HG03520 (cell line): ENCODE data around the gene CFAP61.
"Not testable (repeated sequence)": the region's sequence is repeated elsewhere in the genome, so short reads cannot be mapped to it uniquely, and the experiment has no call there.

Source experiments
- ATAC-seq: cut with Tn5 transposase; IDR thresholded peaks from one replicate; pipeline ENCODE4 v1.9.1; 2021; ENCODE audit warnings: mild to moderate bottlenecking, moderate library complexity; ENCODE audit not compliant: unreplicated experiment

CFAP61 gene

DNA sequence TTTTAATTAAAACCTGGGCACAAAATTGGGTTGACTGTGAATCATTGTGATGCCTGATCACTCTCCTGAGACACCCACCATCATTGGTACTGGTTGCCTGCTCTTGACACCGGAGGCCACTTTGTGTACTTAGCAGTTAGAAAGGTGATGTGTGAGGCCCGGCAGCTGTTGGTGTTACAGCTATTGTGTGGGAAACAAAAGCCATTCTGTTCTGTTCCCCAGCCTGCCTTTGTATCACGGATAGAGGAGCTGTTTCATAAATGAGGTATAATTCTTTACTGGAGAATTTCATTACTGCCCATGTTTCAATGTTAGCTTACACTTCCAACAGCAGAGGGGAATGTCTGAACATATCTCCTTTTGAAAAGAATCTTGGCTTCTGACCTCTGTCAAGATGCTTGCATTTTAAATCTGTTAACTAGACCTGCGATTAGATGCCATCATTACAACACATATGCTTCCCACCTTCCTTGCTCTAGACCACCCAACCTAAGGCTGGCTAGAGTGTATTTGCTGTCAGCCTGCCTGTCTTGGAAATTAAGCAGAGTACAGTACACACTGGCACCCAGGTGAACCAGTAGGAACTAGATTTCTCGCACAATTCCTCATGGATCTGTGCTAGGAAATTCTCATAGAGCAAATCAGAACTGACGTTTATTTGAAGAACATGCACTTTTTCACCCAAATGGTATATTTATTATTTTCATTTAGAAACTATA, 173.2 kb downstream of the CFAP61 start:
- no peak for ATAC-seq

DNA sequence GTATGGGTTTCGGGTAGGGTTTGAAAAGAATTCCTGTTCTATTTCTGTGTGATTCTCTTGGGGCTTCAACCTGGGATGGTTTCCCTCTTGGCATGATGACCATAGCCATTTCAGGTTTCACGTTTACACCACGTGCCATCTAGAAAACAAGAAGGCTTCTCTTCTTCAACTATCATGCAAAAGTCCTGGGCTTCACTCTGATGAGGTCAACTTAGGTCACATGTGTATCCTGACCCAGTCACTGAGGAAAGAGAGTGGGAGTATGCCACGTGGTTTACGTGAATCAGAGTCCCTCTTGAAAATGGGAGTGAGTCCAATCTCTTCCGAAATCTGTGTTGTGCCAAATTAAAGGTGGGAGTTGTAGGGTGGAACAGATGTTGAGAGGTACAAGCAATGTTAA, 174.2 kb downstream of the CFAP61 start:
- ATAC-seq: no peak

DNA sequence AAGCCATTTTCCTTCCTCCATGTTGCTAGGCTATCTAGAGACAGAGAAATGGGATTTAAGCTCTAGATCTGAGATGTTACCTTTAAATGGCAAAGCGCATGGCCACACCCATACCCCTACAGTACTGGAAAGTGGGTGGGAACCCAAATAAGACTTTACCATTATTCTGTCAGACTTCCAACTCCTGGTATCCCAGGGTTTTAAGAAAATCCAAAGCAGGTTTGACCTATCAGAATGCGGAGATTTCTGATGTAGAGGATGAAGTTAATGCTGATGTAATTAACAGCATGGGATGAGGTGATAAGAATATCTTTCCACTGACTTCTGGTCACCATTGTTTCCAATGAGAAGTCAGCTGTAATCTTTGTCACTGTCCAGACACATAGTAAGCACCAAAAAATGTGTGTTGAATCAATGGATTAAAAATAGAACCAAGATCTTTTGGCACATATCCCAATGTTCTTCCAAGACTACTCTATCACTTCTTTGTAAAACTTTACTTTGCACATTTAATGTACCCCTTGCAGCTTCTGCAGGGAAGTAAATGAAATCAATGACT, 174.8 kb downstream of the CFAP61 start:
- no peak for ATAC-seq

DNA sequence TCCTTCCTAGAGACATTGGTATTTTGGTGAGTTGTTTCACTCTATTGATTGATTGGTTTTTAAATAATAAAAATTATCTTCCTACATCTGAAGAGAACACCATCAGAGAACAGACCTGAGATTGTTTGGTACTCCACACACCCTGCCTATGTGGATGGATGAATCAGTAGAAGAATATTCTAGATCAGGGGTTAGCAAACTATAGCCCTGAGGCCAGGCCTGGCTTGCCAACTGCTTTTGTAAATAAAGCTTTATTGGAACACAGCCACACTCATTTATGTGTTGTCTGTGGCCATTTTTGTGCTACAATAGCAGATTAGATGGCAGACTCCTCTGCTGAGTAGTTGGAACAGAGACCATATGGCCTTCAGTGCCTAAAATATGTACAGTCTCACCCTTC, 176.0 kb downstream of the CFAP61 start:
- no peak for ATAC-seq

DNA sequence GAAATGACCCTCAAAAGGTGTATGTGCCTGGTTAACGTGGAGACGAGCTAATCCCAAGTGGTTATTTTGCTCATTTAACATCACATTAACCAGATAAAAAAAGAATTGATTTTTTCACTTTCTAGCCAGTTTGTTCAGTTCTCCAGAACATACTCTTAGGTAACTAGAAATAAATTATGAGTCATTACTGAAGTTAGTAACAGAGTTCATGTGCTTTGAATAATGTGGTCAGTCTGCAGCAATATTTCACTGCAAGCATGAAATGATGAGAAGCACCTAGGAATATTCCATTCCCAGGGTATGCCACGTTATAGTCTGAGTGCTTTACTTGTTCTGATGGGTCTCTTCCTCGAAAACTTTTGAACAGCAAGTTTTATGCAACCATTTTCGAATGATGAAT, 177.3 kb downstream of the CFAP61 start:
- peak; percentile 41 for ATAC-seq

DNA sequence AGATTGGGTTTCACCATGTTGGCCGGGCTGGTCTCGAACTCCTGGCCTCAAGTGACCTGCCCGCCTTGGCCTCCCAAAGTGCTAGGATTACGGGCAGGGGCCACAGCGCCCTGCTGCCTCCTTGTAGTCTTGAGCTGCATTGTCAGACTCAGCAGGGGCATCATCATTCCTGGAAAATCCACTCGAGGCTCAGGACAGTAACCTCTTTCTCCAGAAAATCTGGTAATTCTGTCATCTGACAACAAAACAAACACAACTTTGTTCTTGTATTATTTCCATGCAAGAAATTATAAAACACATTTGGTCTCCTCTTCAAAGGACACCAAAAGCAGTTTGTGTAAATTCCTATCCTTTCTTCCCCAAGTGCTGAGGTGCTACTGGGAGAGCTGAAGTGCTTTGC, 178.4 kb downstream of the CFAP61 start:
- no peak for ATAC-seq

DNA sequence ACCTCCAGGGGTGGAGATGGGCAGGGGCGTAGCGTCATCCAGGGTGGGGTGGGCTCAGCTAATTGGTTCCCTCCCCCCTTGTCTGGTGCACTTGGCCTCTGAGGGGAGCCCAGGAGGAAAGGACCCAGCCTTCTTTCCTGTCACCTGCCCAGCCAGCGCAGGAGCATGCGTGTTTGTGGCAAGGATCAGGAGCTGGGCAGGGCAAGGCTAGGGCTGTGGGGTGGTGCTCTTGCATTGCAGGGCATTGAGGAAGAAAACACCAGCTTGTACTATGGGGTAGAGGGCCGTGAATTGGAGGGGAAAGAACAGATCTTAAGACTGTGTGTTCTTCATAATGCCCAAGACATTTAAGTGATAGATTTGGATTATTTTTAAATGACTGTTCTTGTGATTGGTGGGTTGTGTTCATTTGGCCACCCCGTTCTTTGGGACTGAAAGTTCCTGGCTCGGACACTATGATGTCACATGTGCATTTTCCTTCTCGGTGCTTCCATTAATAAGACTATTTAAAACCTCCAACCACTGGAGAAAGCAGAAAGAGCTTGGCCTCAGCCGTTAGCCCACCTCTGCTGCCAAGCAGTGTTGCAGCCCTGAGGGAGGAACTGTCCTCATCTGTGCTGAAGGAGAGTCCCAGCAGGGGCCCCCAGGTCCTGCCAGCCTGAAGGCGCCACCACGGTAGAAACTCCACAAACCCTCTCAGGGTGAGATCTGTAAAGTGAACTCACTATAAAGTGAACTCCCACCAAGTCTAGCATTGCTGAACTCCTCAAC, 179.4 kb downstream of the CFAP61 start:
- ATAC-seq: no peak

DNA sequence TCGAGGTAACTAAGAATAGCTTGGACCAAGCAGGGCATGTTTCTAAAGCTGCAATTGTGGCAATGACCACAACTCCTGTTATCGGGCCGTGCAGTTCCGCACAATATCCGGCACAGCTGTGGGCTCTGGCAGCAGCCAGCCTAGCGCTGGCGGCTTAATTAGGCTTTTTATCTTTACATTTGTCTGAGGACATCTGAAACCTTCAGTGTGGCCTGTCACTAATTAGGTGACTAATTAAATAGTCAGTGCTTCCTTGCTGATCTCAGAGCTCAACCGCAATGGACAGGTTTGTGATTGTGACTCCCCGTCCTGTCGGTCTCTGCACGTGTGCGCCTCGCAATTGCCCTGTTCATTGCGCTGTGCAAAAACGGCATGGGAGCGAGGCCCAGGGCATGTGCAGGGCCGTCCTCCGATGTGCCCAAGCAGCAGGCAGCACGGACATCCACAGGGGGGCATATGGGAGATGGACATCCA, 180.7 kb downstream of the CFAP61 start:
- ATAC-seq: no peak

DNA sequence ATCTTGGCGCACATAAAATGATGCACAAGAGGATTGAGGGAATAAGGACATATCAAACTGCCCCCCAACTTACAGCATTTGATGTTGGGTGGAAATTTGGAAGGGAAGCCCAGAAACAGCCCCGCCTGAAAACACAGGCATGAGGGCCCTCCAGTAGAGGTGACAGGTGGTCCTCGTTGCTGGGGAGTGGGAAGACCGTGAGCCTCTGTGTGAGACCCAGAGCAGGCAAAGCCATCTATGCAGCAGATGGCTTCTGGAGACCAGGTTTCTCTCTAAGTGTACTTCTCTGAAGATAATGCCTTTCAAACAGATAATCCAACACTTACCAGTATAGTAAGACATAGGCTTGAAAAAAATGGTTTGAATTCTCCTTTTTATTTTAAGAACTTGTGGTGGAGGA, 183.3 kb downstream of the CFAP61 start:
- no peak for ATAC-seq

DNA sequence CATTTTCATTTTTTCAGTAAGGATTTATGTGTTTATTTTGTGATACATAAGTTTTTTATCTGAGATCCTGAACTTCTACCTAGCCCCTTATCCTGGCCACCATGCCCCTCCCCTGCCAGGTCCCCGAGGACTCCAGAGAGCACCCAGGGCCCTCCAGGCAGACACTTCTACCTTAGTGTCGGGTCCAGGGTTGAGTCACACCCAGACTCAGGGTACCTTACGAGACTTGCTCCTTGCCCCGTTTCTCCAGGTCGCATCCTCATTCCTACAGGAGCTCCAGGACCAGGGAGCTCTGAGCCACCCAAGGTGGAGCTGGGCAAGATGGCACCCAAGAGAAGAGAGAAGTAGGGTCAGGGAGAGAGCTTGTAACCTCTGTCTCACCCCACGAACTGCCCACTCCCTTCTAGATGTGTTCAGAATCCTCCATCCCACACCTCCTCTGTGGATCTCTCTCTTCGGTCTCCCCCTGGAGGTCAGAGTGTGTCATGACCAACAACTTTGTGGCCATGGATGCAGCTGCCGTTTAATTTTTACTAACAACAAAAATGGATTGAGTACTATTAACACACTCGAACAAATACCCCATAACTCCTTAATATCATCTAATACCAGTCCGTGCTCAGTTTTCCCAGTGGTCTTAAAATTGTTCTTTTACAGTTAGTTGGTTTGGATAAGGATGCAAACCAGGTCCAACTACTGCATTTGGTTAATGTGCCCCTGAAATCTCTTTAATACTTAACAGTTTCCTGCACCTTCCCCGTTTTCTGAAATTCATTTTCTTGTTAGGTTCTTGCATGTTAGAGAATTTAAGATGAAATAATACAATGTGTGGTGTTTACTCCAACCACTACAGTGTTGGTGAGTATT, 185.0 kb downstream of the CFAP61 start:
- ATAC-seq: no peak

DNA sequence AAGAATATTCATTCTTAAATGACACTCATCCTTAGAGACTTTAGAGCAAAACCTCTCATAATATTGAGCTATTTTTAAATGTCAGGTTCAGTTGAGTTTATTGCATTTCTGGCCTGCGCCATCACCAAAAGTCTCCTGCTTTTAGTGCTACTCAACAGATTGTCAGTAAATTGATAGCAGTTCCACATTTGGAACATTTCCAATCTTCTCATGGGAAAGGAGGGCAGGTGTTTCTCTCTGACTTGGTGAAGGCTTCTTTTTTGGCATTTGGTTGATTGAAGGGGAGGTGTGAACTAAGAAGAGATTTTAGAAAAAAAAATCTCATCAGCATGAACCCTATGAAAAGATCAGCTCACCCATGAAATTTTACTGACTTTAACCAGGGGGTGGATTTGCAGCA, 189.6 kb downstream of the CFAP61 start:
- no peak for ATAC-seq

DNA sequence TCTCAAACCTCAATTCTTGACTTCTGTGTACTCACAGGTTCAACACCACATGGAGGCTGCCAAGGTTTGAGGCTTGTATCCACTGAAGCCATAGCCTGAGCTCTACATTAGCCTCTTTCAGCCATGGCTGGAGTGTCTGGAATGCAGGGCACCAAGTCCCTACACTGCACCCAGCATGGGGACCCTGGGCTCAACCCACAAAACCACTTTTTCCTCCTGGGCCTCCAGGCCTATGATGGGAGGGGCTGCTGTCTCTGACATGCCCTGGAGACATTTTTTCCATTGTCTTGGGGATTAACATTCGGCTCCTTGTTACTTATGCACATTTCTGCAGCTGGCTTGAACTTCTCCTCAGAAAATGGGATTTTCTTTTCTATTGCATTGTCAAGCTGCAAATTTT, 192.1 kb downstream of the CFAP61 start:
- ATAC-seq: not testable (repeated sequence)

DNA sequence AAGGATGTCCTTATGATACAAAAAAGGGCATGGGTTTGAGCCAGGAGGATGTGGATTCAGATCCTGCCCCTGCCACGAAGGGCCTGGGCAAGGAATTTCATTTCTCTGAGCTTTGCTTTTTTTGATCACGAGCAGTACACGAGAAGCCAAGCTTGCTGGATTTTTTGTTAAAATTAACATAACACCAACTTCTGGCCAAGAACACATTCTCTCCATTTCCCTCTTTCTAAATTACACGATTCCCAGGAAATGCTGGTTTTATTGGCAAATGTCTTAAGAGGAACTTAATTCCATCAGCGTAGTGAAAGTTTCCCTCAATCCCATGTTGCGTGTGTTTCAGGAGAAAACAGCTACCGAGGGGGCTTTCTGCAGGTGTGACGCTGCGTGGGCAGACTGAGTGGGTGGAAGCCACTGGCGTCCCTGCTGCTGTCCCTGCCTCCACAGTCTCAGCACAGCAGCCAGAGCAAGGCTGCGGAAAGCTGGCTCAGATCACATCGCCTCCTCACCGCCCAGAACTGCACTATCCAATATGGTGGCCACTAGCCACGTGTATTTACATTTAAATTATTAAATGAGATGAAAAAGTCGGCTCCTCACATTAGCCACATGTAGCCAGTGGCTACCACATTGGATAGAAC, 194.8 kb downstream of the CFAP61 start:
- no peak for ATAC-seq

DNA sequence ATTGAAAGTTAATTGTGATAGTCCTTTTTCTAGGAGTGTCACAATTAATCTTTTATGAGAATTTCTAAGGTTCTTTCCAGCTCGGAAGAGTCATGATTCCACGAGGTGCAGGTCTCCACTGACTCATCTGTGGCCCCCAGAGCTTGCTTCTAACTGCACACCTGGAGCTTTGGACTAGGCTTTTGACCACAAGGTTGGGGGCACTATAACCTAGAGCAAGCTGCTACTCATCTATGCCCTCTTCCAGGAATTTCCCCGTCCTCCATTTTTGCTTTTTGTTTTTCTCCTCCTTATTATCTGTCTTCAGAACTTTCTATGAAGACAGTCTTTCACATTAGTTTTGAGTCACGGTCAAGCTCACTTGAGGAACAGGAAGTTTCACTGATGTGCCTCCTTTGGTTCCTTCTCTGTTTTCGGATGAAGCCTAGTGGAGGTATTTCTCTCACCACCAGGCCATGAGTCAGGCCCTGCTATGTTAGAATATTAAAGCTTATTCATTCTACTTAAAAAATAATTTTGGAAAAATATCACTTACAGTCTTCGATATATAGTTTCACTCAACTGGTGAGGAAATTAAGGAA, 196.4 kb downstream of the CFAP61 start:
- ATAC-seq: peak; percentile 69

DNA sequence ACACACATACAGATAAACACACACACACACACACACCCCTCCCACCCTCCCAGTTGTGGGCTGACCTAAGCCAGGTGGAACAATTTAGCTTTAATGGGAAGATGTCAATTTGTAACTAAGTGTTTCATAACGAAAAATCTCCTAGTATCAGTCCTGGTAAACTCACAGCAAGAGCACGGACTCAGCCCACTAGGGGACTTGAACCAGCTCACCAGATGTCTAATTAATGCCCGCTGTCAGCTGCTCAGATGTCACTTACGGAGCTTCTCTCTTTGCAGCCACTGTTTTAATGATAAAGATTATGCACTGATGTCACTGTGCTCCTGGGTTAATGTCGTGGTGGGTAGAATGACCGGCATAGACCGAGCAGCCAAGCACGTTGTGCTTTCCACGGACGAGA, 199.0 kb downstream of the CFAP61 start:
- ATAC-seq: no peak

DNA sequence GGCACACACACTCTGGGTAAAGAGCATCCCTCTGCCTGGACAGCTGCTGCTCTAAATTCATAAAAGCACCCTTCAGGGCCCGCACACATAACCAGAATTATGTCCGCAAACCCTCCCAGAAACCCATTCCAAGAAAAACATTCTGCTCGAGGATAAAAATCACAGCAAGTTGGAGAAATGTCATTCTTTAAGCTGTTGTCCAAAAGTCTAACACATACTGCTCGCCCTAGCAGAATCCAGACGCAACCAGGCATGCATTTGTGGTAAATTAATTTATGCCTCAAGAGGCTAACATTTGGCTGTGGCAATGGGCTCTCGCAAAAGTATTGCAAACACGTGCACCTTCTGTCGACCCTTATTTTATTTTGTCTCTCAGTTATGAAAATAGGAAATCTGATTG, 199.5 kb downstream of the CFAP61 start:
- no peak for ATAC-seq

DNA sequence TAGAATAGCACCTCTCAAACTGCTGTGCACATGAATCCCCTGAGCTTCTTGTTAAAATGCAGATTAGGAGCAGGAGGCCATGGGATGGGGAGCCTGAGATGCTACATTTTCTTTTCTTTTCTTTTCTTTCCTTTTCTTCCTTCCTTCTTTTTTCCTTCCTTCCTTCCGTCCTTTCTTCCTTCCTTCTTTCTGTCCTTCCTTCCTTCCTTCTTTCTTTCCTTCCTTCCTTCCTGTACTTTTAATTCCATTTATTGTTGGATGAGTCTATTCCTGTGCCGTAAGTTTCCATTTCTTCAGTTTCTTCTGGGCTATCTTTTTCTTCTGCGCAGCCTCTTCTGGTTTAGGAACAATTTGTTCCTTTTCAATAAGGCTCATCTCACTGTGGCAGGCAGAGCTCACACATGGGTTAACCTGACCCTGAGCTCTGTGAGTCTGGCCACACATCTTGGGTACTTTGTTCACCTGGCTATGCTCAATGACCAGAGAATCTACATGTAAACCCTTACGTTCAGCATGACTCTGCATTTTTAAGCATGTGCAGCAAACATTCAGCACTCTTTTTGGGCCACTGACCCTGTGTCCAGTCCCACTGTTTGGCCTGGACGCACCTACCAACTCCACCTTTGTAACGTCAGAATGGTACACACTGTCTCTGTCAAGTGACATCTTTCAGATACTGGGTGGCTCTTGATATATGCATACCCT, 200.9 kb downstream of the CFAP61 start:
- ATAC-seq: no peak

DNA sequence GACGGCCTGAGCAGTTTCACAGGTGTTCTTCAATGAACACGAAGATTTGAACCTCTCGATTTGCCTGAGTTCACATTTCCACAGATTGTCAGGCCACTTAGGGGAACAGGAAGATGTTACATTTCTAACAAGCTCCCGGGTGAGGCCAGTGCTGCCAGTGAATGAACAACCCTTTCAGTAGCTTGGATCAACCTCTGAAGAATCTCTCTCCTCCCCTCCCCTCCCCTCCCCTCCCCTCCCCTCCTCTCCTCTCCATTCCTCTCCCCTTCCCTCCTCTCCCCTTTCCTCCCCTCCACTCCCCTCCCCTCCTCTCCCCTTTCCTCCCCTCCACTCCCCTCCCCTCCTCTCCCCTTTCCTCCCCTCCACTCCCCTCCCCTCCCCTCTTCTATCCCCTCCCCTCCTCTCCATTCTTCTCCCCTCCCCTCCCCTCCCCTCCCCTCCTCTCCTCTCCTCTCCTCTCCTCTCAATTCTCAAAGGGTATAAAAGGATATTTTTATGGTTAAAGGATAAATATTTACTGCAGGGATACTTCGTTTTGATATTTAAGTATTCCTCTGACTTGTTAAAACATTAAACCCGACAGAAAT, 201.5 kb downstream of the CFAP61 start:
- ATAC-seq: no peak

DNA sequence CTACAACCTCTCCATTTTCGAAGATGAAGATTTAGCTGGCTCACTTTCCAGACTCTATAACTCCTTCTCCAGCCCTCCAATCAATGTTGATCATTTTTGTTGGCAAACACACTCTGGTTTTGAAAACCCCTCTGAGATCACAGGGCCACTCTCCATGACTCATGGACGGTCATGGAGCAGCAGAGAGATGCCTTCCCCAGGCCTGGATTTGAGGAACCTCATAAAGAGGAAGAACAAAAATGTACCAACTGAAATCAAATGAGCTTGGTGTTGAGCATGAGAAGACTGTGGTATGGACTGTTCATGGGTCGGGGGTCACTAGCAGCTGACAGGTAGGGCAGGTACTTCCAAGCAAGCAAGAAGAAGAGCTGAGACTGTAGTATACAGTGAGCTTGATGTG, 202.8 kb downstream of the CFAP61 start:
- ATAC-seq: no peak
